ENCODE measurements around the gene DOP1B. TPM values are rescaled to one million over a fixed set of nuclear protein-coding genes. Genes with fewer than 3 reads are reported as not detected.

The DOP1B gene
- total RNA-seq, 1 donor from 2014 or later = 7.6 TPM

GRCh38 chr21:36165356-36165755 lies 8.7 kb downstream of the DOP1B start:
- DNase-seq (ENCODE audit: low spot score) = no peak
- intact Hi-C loops (cut with DNase I) = no loop called here

GRCh38 chr21:36166705-36167104 lies 10.1 kb downstream of the DOP1B start:
- intact Hi-C loops (cut with DNase I) = no loop called here
- DNase-seq (ENCODE audit: low spot score) = no peak

- DNase-seq (ENCODE audit: low spot score) = no peak
- intact Hi-C loops (cut with DNase I) = no loop called here
Measured at GRCh38 chr21:36167541-36167940, 10.9 kb downstream of the DOP1B start.

GRCh38 chr21:36169470-36170128 lies 13.0 kb downstream of the DOP1B start:
- intact Hi-C loops (cut with DNase I) = no loop called here
- DNase-seq (ENCODE audit: low spot score) = peak; percentile 81

- DNase-seq (ENCODE audit: low spot score) = no peak
- intact Hi-C loops (cut with DNase I) = no loop called here
Measured at GRCh38 chr21:36170823-36171222, 14.2 kb downstream of the DOP1B start.

- intact Hi-C loops (cut with DNase I) = no loop called here
- peak; percentile 35 for DNase-seq (ENCODE audit: low spot score)
Measured at GRCh38 chr21:36171336-36171735, 14.7 kb downstream of the DOP1B start.

- intact Hi-C loops (cut with DNase I) = no loop called here
- DNase-seq (ENCODE audit: low spot score) = peak; percentile 38
Measured at GRCh38 chr21:36171741-36172331, 15.2 kb downstream of the DOP1B start.

GRCh38 chr21:36174780-36175179 lies 18.2 kb downstream of the DOP1B start:
- DNase-seq (ENCODE audit: low spot score) = no peak
- intact Hi-C loops (cut with DNase I) = no loop called here

GRCh38 chr21:36175771-36176565 lies 19.3 kb downstream of the DOP1B start:
- intact Hi-C loops (cut with DNase I) = no loop called here

GRCh38 chr21:36178349-36178748 lies 21.7 kb downstream of the DOP1B start:
- no peak for DNase-seq (ENCODE audit: low spot score)
- intact Hi-C loops (cut with DNase I) = no loop called here

More at GRCh38 chr21:36175771-36176565, 19.3 kb downstream of the DOP1B start:
- DNase-seq (ENCODE audit: low spot score) = peak; percentile 31

GRCh38 chr21:36179145-36179544 lies 22.5 kb downstream of the DOP1B start:
- DNase-seq (ENCODE audit: low spot score) = no peak
- intact Hi-C loops (cut with DNase I) = no loop called here

GRCh38 chr21:36180963-36181362 lies 24.3 kb downstream of the DOP1B start:
- intact Hi-C loops (cut with DNase I) = no loop called here

GRCh38 chr21:36183144-36183795 lies 26.6 kb downstream of the DOP1B start:
- intact Hi-C loops (cut with DNase I) = no loop called here
- DNase-seq (ENCODE audit: low spot score) = no peak

More at GRCh38 chr21:36180963-36181362, 24.3 kb downstream of the DOP1B start:
- DNase-seq (ENCODE audit: low spot score) = no peak

- intact Hi-C loops (cut with DNase I) = no loop called here
- DNase-seq (ENCODE audit: low spot score) = no peak
Measured at GRCh38 chr21:36184545-36184944, 27.9 kb downstream of the DOP1B start.

GRCh38 chr21:36185523-36185922 lies 28.9 kb downstream of the DOP1B start:
- intact Hi-C loops (cut with DNase I) = no loop called here
- no peak for DNase-seq (ENCODE audit: low spot score)

- intact Hi-C loops (cut with DNase I) = no loop called here
- DNase-seq (ENCODE audit: low spot score) = no peak
Measured at GRCh38 chr21:36186081-36186480, 29.5 kb downstream of the DOP1B start.

- DNase-seq (ENCODE audit: low spot score) = no peak
- intact Hi-C loops (cut with DNase I) = no loop called here
Measured at GRCh38 chr21:36186506-36187399, 30.1 kb downstream of the DOP1B start.

GRCh38 chr21:36188081-36188681 lies 31.6 kb downstream of the DOP1B start:
- intact Hi-C loops (cut with DNase I) = loop anchor here (1.0 kb wide), 1 partner anchor 31 kb away; no protein-coding TSS in a partner anchor
- DNase-seq (ENCODE audit: low spot score) = peak; percentile 78

GRCh38 chr21:36188937-36189336 lies 32.3 kb downstream of the DOP1B start:
- DNase-seq (ENCODE audit: low spot score) = no peak
- intact Hi-C loops (cut with DNase I) = loop anchor here (1.0 kb wide), 1 partner anchor 32 kb away; no protein-coding TSS in a partner anchor
